NB4 (cell line): ENCODE measurements around the gene CDKAL1.
A peak's percentile ranks its signal among the peaks of the same experiment; 100 is the strongest.

Source experiments
- DNase-seq: peaks from one replicate; pipeline ENCODE4 v3.0.0; 2010; ENCODE audit warnings: low read depth
- H3K4me3 ChIP-seq: one replicate; pipeline ENCODE4 v1.5.1; 2011; ENCODE audit warnings: mild to moderate bottlenecking, low read depth, low read length, moderate library complexity
- CTCF ChIP-seq: IDR thresholded peaks from one replicate; pipeline ENCODE4 v1.5.1; 2012; ENCODE audit warnings: low read depth, low read length
- MYC ChIP-seq: IDR thresholded peaks from 2 replicates; pipeline ENCODE4 v1.6.1; 2011; ENCODE audit warnings: low read depth, low read length
- POLR2A ChIP-seq: IDR thresholded peaks from 2 replicates; pipeline ENCODE4 v1.6.1; 2011; ENCODE audit warnings: mild to moderate bottlenecking; ENCODE audit not compliant: insufficient read length; ENCODE audit errors: extremely low read depth
- TF ChIP-seq, protein P1 (sequence below): IDR thresholded peaks from 2 replicates; pipeline ENCODE4 v1.6.1; 2011; ENCODE audit warnings: low read depth, low read length

CDKAL1 gene

DNA sequence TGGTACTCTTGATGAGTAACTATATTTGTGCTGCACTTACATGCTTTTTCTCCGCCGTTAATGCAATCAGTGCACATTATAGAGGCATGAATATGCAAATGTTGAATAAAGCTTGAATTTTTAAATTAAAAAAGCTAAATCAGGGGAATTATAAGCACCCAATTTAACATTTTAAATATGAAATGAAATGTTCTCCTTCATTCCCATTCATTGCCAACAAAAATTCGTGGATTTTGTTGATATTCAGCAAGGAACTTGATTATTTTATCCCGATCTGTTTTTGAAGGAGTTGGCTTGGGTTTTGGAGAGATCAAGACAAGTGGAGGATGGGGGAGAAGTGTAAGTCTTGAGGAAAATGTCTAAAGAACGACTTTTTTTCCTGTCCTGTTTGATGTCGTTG, 740.6 kb downstream of the CDKAL1 start:
- TF ChIP-seq POLR2A (no peak), MYC (no peak), CTCF (no peak)
- TF ChIP-seq, protein P1, sequence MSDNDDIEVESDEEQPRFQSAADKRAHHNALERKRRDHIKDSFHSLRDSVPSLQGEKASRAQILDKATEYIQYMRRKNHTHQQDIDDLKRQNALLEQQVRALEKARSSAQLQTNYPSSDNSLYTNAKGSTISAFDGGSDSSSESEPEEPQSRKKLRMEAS: no peak
- no peak overlapping the region for H3K4me3 ChIP-seq
- DNase-seq: no peak

- DNase-seq: peak; percentile 43
- TF ChIP-seq POLR2A: no peak
- TF ChIP-seq, protein P1: no peak
- no peak for TF ChIP-seq CTCF
- no peak for TF ChIP-seq MYC
Measured at GRCh38 chr6:21277601-21278374, 743.5 kb downstream of the CDKAL1 start.

GRCh38 chr6:21278375-21278745, 744.1 kb downstream of the CDKAL1 start:
- TF ChIP-seq MYC (no peak), POLR2A (no peak), CTCF (no peak)
- TF ChIP-seq, protein P1: no peak
- H3K4me3 ChIP-seq: no peak overlapping the region
- no peak for DNase-seq

More at GRCh38 chr6:21277601-21278374, 743.5 kb downstream of the CDKAL1 start:
- no peak overlapping the region for H3K4me3 ChIP-seq

GRCh38 chr6:21279619-21280018, 745.4 kb downstream of the CDKAL1 start:
- H3K4me3 ChIP-seq: no peak overlapping the region
- TF ChIP-seq, protein P1: no peak
- TF ChIP-seq POLR2A: no peak
- TF ChIP-seq MYC: no peak
- TF ChIP-seq CTCF: no peak
- DNase-seq: no peak

DNA sequence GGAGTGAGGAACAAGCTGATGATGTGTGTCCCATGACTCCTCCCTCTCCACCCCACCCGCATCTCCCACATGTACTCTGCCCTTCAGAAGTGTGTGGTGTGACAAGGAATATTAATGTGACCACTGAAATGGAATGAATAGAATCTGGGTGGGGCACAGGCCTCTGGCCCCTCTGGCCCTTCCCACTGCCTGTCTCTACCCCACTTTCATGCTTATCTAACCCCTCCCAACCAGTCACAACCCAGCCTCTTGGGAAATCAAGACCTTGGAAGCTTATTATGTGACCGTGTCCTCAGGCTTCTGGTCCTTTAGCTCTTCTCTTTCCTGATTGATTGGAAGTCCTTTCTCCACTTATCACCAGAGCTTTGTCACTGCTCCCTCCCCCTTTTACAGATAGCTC, 747.1 kb downstream of the CDKAL1 start:
- TF ChIP-seq POLR2A (no peak), CTCF (no peak)
- no peak overlapping the region for H3K4me3 ChIP-seq
- DNase-seq: no peak
